Central memory CD8-positive, alpha-beta T cell (primary cell): Measurements from ENCODE around the gene RPRD1A.

Experiments used
- ATAC-seq: fragments of 150-1000 bp; cut with Tn5 transposase; replicated peaks from 2 replicates; pipeline ENCODE4 v1.10.0; 2022; ENCODE audit warnings: mild to moderate bottlenecking, moderate FRiP score, moderate number of reproducible peaks; ENCODE audit not compliant: poor library complexity, severe bottlenecking; ENCODE audit errors: extremely low read depth
- DNase-seq, 2 donors: peaks; one replicate each; pipeline ENCODE4 v3.0.0; 2021; ENCODE audit warnings: low spot score in 2 of 2
- H3K27ac Mint-ChIP-seq: one replicate; pipeline ENCODE4 v1.8.0; 2022; ENCODE audit warnings: low read depth, mild to moderate bottlenecking, moderate library complexity, mixed read lengths
- H3K27me3 Mint-ChIP-seq: one replicate; pipeline ENCODE4 v1.8.0; 2022; ENCODE audit warnings: mixed read lengths
- H3K36me3 Mint-ChIP-seq: one replicate; pipeline ENCODE4 v1.8.0; 2022; ENCODE audit warnings: mild to moderate bottlenecking, moderate library complexity, mixed read lengths; ENCODE audit not compliant: insufficient read depth
- H3K4me1 Mint-ChIP-seq: one replicate; pipeline ENCODE4 v1.8.0; 2022; ENCODE audit warnings: mixed read lengths
- H3K4me3 Mint-ChIP-seq: one replicate; pipeline ENCODE4 v1.8.0; 2022; ENCODE audit warnings: mild to moderate bottlenecking, moderate library complexity, mixed read lengths
- H3K9me3 Mint-ChIP-seq: one replicate; pipeline ENCODE4 v1.8.0; 2022; ENCODE audit warnings: mixed read lengths

Gene RPRD1A

GRCh38 chr18:35948080-35948479 lies 119.3 kb downstream of the RPRD1A start:
- Mint-ChIP-seq H3K4me3 (no peak overlapping the region), H3K36me3 (peaks cover 2% of the 10 kb centered on the region), H3K4me1 (peaks cover 6% of the 10 kb centered on the region), H3K27ac (no peak overlapping the region), H3K27me3 (peaks cover 40% of the 10 kb centered on the region), H3K9me3 (no peaks in the 10 kb centered on the region)
- ATAC-seq (no peak), DNase-seq (no peak)

- H3K4me3 Mint-ChIP-seq, result no peak overlapping the region
- no peaks in the 10 kb centered on the region for H3K4me1 Mint-ChIP-seq
- no peak overlapping the region for H3K27ac Mint-ChIP-seq
- no peak for DNase-seq
- H3K36me3 Mint-ChIP-seq, result peaks cover 2% of the 10 kb centered on the region
- no peak for ATAC-seq
- no peaks in the 10 kb centered on the region for H3K9me3 Mint-ChIP-seq
- peaks cover 11% of the 10 kb centered on the region for H3K27me3 Mint-ChIP-seq
These were observed 124.7 kb downstream of the RPRD1A start for GRCh38 chr18:35942661-35943060.

- Mint-ChIP-seq H3K9me3 (no peaks in the 10 kb centered on the region), H3K4me3 (no peak overlapping the region), H3K27me3 (peaks cover 11% of the 10 kb centered on the region), H3K36me3 (peaks cover 2% of the 10 kb centered on the region), H3K4me1 (no peaks in the 10 kb centered on the region), H3K27ac (no peak overlapping the region)
- DNase-seq, result no peak
- no peak for ATAC-seq
These were observed 125.2 kb downstream of the RPRD1A start for GRCh38 chr18:35942133-35942532.

GRCh38 chr18:35941299-35941698 lies 126.1 kb downstream of the RPRD1A start:
- H3K9me3 Mint-ChIP-seq, result no peaks in the 10 kb centered on the region
- H3K27me3 Mint-ChIP-seq, result peaks cover 11% of the 10 kb centered on the region
- no peak overlapping the region for H3K27ac Mint-ChIP-seq
- ATAC-seq, result no peak
- no peaks in the 10 kb centered on the region for H3K4me1 Mint-ChIP-seq
- H3K4me3 Mint-ChIP-seq, result no peak overlapping the region
- peaks cover 2% of the 10 kb centered on the region for H3K36me3 Mint-ChIP-seq
- no peak for DNase-seq
